ENCODE measurements around the gene PUM1. TPM values are rescaled to one million over a fixed set of nuclear protein-coding genes. Genes with fewer than 3 reads are reported as not detected.

PUM1 gene
- total RNA-seq, 1 donor from 2014 or later: 143 TPM

GRCh38 chr1:30955448-30956015 lies 110.0 kb downstream of the PUM1 start:
- no peak overlapping the region for H3K27ac Mint-ChIP-seq (ENCODE audit: unreplicated experiment)

GRCh38 chr1:30953685-30954084 lies 111.8 kb downstream of the PUM1 start:
- no peak overlapping the region for H3K4me2 ChIP-seq (ENCODE audit: low read length)
- Mint-ChIP-seq H3K4me3 (ENCODE audit: unreplicated experiment) (no peak overlapping the region), H3K27me3 (ENCODE audit: low read depth, unreplicated experiment) (no peaks in the 10 kb centered on the region), H3K27ac (ENCODE audit: unreplicated experiment) (no peak overlapping the region), H3K4me1 (ENCODE audit: low read depth, unreplicated experiment) (peaks cover 15% of the 10 kb centered on the region), H3K36me3 (ENCODE audit: low read depth, unreplicated experiment) (peaks cover 38% of the 10 kb centered on the region), H3K9me3 (ENCODE audit: unreplicated experiment) (no peaks in the 10 kb centered on the region)
- H4K20me1 ChIP-seq (ENCODE audit: insufficient read depth, low read length): peaks cover 65% of the 10 kb centered on the region
- H3K9ac ChIP-seq (ENCODE audit: low read length): no peak overlapping the region
- TF ChIP-seq CTCF (IDR thresholded peaks at IDR 0.05; ENCODE audit: insufficient read depth, low read depth, low read length) (no peak), EZH2 (IDR thresholded peaks at IDR 0.05; ENCODE audit: insufficient read depth, low read length) (no peak)
- H3K36me3 ChIP-seq (ENCODE audit: insufficient read depth, low read length): peaks cover 55% of the 10 kb centered on the region
- peaks cover 7% of the 10 kb centered on the region for H3K4me1 ChIP-seq (ENCODE audit: insufficient read depth, low read length)
- H3K9me3 ChIP-seq (ENCODE audit: insufficient read depth, low read depth, low read length): no peaks in the 10 kb centered on the region
- no peaks in the 10 kb centered on the region for H3K27me3 ChIP-seq (ENCODE audit: insufficient read depth, low read length)
- DNase-seq (ENCODE audit: low read depth): no peak
- no peak for FAIRE-seq
- no peak overlapping the region for H3K4me3 ChIP-seq (ENCODE audit: insufficient read depth, low read depth, low read length)
- no peak overlapping the region for H3K27ac ChIP-seq (ENCODE audit: low read depth, low read length)
- H3K79me2 ChIP-seq (ENCODE audit: insufficient read depth, low read length): peaks cover 67% of the 10 kb centered on the region
- no peak overlapping the region for H2AFZ ChIP-seq (ENCODE audit: low read depth, low read length)

More at GRCh38 chr1:30955448-30956015, 110.0 kb downstream of the PUM1 start:
- peaks cover 12% of the 10 kb centered on the region for H3K4me1 Mint-ChIP-seq (ENCODE audit: low read depth, unreplicated experiment)
- no peak overlapping the region for H3K9ac ChIP-seq (ENCODE audit: low read length)
- H3K36me3 ChIP-seq (ENCODE audit: insufficient read depth, low read length): peaks cover 53% of the 10 kb centered on the region
- peak overlapping the region; percentile 57 for H3K4me3 Mint-ChIP-seq (ENCODE audit: unreplicated experiment)
- no peaks in the 10 kb centered on the region for H3K9me3 ChIP-seq (ENCODE audit: insufficient read depth, low read depth, low read length)
- H3K4me3 ChIP-seq (ENCODE audit: insufficient read depth, low read depth, low read length): no peak overlapping the region
- no peaks in the 10 kb centered on the region for H3K27me3 Mint-ChIP-seq (ENCODE audit: low read depth, unreplicated experiment)
- peak overlapping the region; percentile 51 for H3K4me2 ChIP-seq (ENCODE audit: low read length)
- peak; percentile 72 for DNase-seq (ENCODE audit: low read depth)
- no peaks in the 10 kb centered on the region for H3K27me3 ChIP-seq (ENCODE audit: insufficient read depth, low read length)
- H3K27ac ChIP-seq (ENCODE audit: low read depth, low read length): peak overlapping the region; percentile 23
- TF ChIP-seq EZH2 (IDR thresholded peaks at IDR 0.05; ENCODE audit: insufficient read depth, low read length) (no peak), CTCF (IDR thresholded peaks at IDR 0.05; ENCODE audit: insufficient read depth, low read depth, low read length) (no peak)
- no peaks in the 10 kb centered on the region for H3K9me3 Mint-ChIP-seq (ENCODE audit: unreplicated experiment)
- H4K20me1 ChIP-seq (ENCODE audit: insufficient read depth, low read length): peaks cover 73% of the 10 kb centered on the region
- H2AFZ ChIP-seq (ENCODE audit: low read depth, low read length): no peak overlapping the region
- H3K79me2 ChIP-seq (ENCODE audit: insufficient read depth, low read length): peaks cover 77% of the 10 kb centered on the region
- peaks cover 7% of the 10 kb centered on the region for H3K4me1 ChIP-seq (ENCODE audit: insufficient read depth, low read length)
- H3K36me3 Mint-ChIP-seq (ENCODE audit: low read depth, unreplicated experiment): peaks cover 35% of the 10 kb centered on the region
- no peak for FAIRE-seq

GRCh38 chr1:30952098-30952497 lies 113.4 kb downstream of the PUM1 start:
- Mint-ChIP-seq H3K9me3 (ENCODE audit: unreplicated experiment) (no peaks in the 10 kb centered on the region), H3K27ac (ENCODE audit: unreplicated experiment) (no peak overlapping the region), H3K36me3 (ENCODE audit: low read depth, unreplicated experiment) (peaks cover 44% of the 10 kb centered on the region), H3K27me3 (ENCODE audit: low read depth, unreplicated experiment) (no peaks in the 10 kb centered on the region), H3K4me1 (ENCODE audit: low read depth, unreplicated experiment) (peaks cover 14% of the 10 kb centered on the region), H3K4me3 (ENCODE audit: unreplicated experiment) (no peak overlapping the region)
- no peak overlapping the region for H3K9ac ChIP-seq (ENCODE audit: low read length)
- H3K4me2 ChIP-seq (ENCODE audit: low read length): no peak overlapping the region
- H4K20me1 ChIP-seq (ENCODE audit: insufficient read depth, low read length): peaks cover 64% of the 10 kb centered on the region
- H3K27ac ChIP-seq (ENCODE audit: low read depth, low read length): no peak overlapping the region
- H3K36me3 ChIP-seq (ENCODE audit: insufficient read depth, low read length): peaks cover 54% of the 10 kb centered on the region
- no peak overlapping the region for H2AFZ ChIP-seq (ENCODE audit: low read depth, low read length)
- FAIRE-seq: no peak
- no peak for TF ChIP-seq CTCF (IDR thresholded peaks at IDR 0.05; ENCODE audit: insufficient read depth, low read depth, low read length)
- no peak for TF ChIP-seq EZH2 (IDR thresholded peaks at IDR 0.05; ENCODE audit: insufficient read depth, low read length)
- no peak overlapping the region for H3K4me3 ChIP-seq (ENCODE audit: insufficient read depth, low read depth, low read length)
- peaks cover 66% of the 10 kb centered on the region for H3K79me2 ChIP-seq (ENCODE audit: insufficient read depth, low read length)
- H3K4me1 ChIP-seq (ENCODE audit: insufficient read depth, low read length): peaks cover 7% of the 10 kb centered on the region
- H3K27me3 ChIP-seq (ENCODE audit: insufficient read depth, low read length): no peaks in the 10 kb centered on the region
- no peak for DNase-seq (ENCODE audit: low read depth)
- no peaks in the 10 kb centered on the region for H3K9me3 ChIP-seq (ENCODE audit: insufficient read depth, low read depth, low read length)

Data from astrocyte (in vitro differentiated cells and primary cell).